ENCODE data around the gene ISOC1.

- TF ChIP-seq, protein P1, sequence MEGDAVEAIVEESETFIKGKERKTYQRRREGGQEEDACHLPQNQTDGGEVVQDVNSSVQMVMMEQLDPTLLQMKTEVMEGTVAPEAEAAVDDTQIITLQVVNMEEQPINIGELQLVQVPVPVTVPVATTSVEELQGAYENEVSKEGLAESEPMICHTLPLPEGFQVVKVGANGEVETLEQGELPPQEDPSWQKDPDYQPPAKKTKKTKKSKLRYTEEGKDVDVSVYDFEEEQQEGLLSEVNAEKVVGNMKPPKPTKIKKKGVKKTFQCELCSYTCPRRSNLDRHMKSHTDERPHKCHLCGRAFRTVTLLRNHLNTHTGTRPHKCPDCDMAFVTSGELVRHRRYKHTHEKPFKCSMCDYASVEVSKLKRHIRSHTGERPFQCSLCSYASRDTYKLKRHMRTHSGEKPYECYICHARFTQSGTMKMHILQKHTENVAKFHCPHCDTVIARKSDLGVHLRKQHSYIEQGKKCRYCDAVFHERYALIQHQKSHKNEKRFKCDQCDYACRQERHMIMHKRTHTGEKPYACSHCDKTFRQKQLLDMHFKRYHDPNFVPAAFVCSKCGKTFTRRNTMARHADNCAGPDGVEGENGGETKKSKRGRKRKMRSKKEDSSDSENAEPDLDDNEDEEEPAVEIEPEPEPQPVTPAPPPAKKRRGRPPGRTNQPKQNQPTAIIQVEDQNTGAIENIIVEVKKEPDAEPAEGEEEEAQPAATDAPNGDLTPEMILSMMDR (IDR thresholded peaks at IDR 0.05), result no peak
- no peak for TF ChIP-seq EZH2 (IDR thresholded peaks at IDR 0.05; ENCODE audit: borderline replicate concordance, insufficient read depth, low read depth, low read length, poor library complexity, severe bottlenecking)
These were observed 16.2 kb downstream of the ISOC1 start for GRCh38 chr5:129110742-129111141.
